Keratinocyte (primary cell): ENCODE data around the gene KCNG1. TPM values are rescaled to one million over a fixed set of nuclear protein-coding genes. Genes with fewer than 3 reads are reported as not detected.

Source experiments
- DNase-seq: peaks from one replicate; pipeline ENCODE4 v3.0.0-alpha.2; 2011; ENCODE audit warnings: low read depth, missing footprints, low spot score
- FAIRE-seq: peaks from 2 replicates; lab custom pipeline; 2011; peaks lifted over from hg19 to GRCh38; lab: Jason Lieb, UNC
- H2AFZ ChIP-seq: 2 replicates; pipeline ENCODE4 v1.6.0; 2012; ENCODE audit warnings: low read length, control low read depth, inconsistent platforms; ENCODE audit not compliant: control insufficient read depth
- H3K27ac ChIP-seq: 2 replicates; pipeline ENCODE4 v1.5.1; 2011; ENCODE audit warnings: low read length; ENCODE audit not compliant: control insufficient read depth, insufficient read depth
- H3K27me3 ChIP-seq: 3 replicates; pipeline ENCODE4 v1.6.0; 2011; ENCODE audit warnings: low read length; ENCODE audit not compliant: control insufficient read depth, insufficient read depth; ENCODE audit errors: extremely low read depth
- H3K36me3 ChIP-seq, 2 experiments: 2 replicates in 1 of 2; 3 replicates in 1 of 2; pipeline ENCODE4 v1.5.1; 2011; ENCODE audit warnings: low read length in 2 of 2, mild to moderate bottlenecking in 1 of 2; ENCODE audit not compliant: control insufficient read depth in 2 of 2, insufficient read depth in 2 of 2; ENCODE audit errors: extremely low read depth in 1 of 2
- H3K4me1 ChIP-seq: 3 replicates; pipeline ENCODE4 v1.5.1; 2011; ENCODE audit warnings: low read length; ENCODE audit not compliant: control insufficient read depth, insufficient read depth; ENCODE audit errors: extremely low read depth
- H3K4me2 ChIP-seq: 3 replicates; pipeline ENCODE4 v1.6.0; 2011; ENCODE audit warnings: low read depth, low read length; ENCODE audit not compliant: control insufficient read depth, insufficient read depth; ENCODE audit errors: extremely low read depth
- H3K4me3 ChIP-seq, 3 experiments: fragments of 200-600 bp in 1 of 3; sonication (generic) in 1 of 3; 2 replicates in 2 of 3; 3 replicates in 1 of 3; pipeline ENCODE4 v1.5.1; 2011 to 2016; ENCODE audit warnings: low read length in 3 of 3, mild to moderate bottlenecking in 3 of 3, control low read depth in 2 of 3, inconsistent platforms in 1 of 3, low read depth in 1 of 3, mixed read lengths in 1 of 3, mixed run types in 1 of 3, moderate library complexity in 1 of 3; ENCODE audit not compliant: control insufficient read depth in 2 of 3, insufficient read depth in 2 of 3; ENCODE audit errors: extremely low read depth in 1 of 3
- H3K79me2 ChIP-seq: 2 replicates; pipeline ENCODE4 v1.6.0; 2012; ENCODE audit warnings: low read length; ENCODE audit not compliant: control insufficient read depth, insufficient read depth
- H3K9ac ChIP-seq: 3 replicates; pipeline ENCODE4 v1.6.0; 2011; ENCODE audit warnings: low read length; ENCODE audit not compliant: control insufficient read depth, insufficient read depth; ENCODE audit errors: extremely low read depth
- H3K9me1 ChIP-seq: 3 replicates; pipeline ENCODE4 v1.6.0; 2011; ENCODE audit warnings: low read length; ENCODE audit not compliant: control insufficient read depth, insufficient read depth; ENCODE audit errors: extremely low read depth
- H3K9me3 ChIP-seq: 2 replicates; pipeline ENCODE4 v1.5.1; 2012; ENCODE audit warnings: low read depth, low read length; ENCODE audit not compliant: control insufficient read depth
- H4K20me1 ChIP-seq: 3 replicates; pipeline ENCODE4 v1.6.0; 2011; ENCODE audit warnings: low read length; ENCODE audit not compliant: control insufficient read depth, insufficient read depth; ENCODE audit errors: extremely low read depth
- CTCF ChIP-seq, 3 experiments: IDR thresholded peaks in 1 of 3; conservative IDR thresholded peaks in 1 of 3; optimal IDR thresholded peaks in 1 of 3; 2 replicates in 2 of 3; 3 replicates in 1 of 3; pipeline versions ENCODE3 to v1.5.1; 2011; ENCODE audit warnings: low read length in 3 of 3, mild to moderate bottlenecking in 3 of 3, moderate library complexity in 2 of 3, control low read depth in 1 of 3, inconsistent platforms in 1 of 3; ENCODE audit not compliant: insufficient read depth in 2 of 3; ENCODE audit errors: extremely low read depth in 1 of 3
- EZH2 ChIP-seq: IDR thresholded peaks from one replicate; pipeline ENCODE4 v1.6.1; 2012; ENCODE audit warnings: inconsistent platforms, mild to moderate bottlenecking, low read length, moderate library complexity
- dilution Hi-C: fragments of 300-500 bp; cut with MboI; formaldehyde crosslinking; loops from one replicate; pipeline ENCODE4 v1.7.0; 2020; ENCODE audit warnings: low sequenced_read_pairs; ENCODE audit not compliant: extremely low pct_ligation_motif_present
- polyA plus RNA-seq, 5 experiments: library from polyadenylated mRNA; depleted of rRNA in 3 of 5; stranded (reverse) in 3 of 5; stranded (forward) in 1 of 5; unstranded in 1 of 5; fragments of >200 nt; gene quantifications; 1 replicate in 1 of 5; 2 replicates in 3 of 5; 3 replicates in 1 of 5; pipeline versions ENCODE4 v1.2.1 to v1.2.3, GENCODE V29; 2011 to 2012; ENCODE audit warnings: missing spikeins in 2 of 5, low read depth in 1 of 5, low replicate concordance in 1 of 5

The KCNG1 gene
- polyA plus RNA-seq, 1 donor (not counting 4 experiments of a cell fraction or from before 2014, with no cell fraction given) = 2.5 TPM

DNA sequence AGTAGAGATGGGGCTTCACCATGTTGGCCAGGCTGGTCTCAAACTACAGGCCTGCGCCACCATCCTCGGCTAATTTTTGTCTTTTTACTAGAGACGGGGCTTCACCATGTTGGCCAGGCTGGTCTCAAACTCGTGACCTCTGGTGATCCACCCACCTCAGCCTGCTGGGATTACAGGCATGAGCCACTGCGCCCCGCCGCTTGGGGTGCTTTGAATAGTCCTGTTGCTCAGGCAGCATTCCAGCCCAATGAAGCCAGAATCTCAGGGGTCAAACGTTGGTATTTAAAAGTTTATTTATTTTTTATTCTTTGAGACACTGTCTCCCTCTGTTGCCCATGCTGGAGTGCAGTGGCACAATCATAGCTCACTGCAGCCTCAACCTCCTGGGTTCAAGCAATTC, 53.0 kb downstream of the KCNG1 start:
- H3K9me1 ChIP-seq = no peaks in the 10 kb centered on the region
- H3K4me3 ChIP-seq = no peak overlapping the region
- TF ChIP-seq CTCF (optimal IDR thresholded peaks at IDR 0.05 in 1 of 3, IDR thresholded peaks at IDR 0.05 in 1 of 3, conservative IDR thresholded peaks at IDR 0.05 in 1 of 3; ENCODE audit: extremely low read depth in 1 of 3, insufficient read depth in 2 of 3, low read length in 3 of 3) (no peak), EZH2 (no peak)
- no peaks in the 10 kb centered on the region for H3K9me3 ChIP-seq
- no peak overlapping the region for H2AFZ ChIP-seq
- H3K27me3 ChIP-seq = no peaks in the 10 kb centered on the region
- H3K27ac ChIP-seq = no peak overlapping the region
- H4K20me1 ChIP-seq = no peaks in the 10 kb centered on the region
- H3K9ac ChIP-seq = no peak overlapping the region
- H3K79me2 ChIP-seq = no peaks in the 10 kb centered on the region
- DNase-seq (no peak), FAIRE-seq (no peak)
- H3K36me3 ChIP-seq = no peaks in the 10 kb centered on the region
- no peaks in the 10 kb centered on the region for H3K4me1 ChIP-seq
- H3K4me2 ChIP-seq = no peak overlapping the region
- dilution Hi-C loops = no loop called here

GRCh38 chr20:50969435-50969834, 53.5 kb downstream of the KCNG1 start:
- no peaks in the 10 kb centered on the region for H3K79me2 ChIP-seq
- H3K9me3 ChIP-seq = no peaks in the 10 kb centered on the region
- H3K9ac ChIP-seq = no peak overlapping the region
- no peaks in the 10 kb centered on the region for H3K36me3 ChIP-seq
- H3K4me1 ChIP-seq = no peaks in the 10 kb centered on the region
- H3K27me3 ChIP-seq = no peaks in the 10 kb centered on the region
- FAIRE-seq (no peak), DNase-seq (no peak)
- dilution Hi-C loops = no loop called here
- no peak overlapping the region for H3K27ac ChIP-seq
- H3K4me3 ChIP-seq = no peak overlapping the region
- H2AFZ ChIP-seq = no peak overlapping the region
- no peak overlapping the region for H3K4me2 ChIP-seq
- no peaks in the 10 kb centered on the region for H4K20me1 ChIP-seq
- no peak for TF ChIP-seq EZH2
- TF ChIP-seq CTCF (optimal IDR thresholded peaks at IDR 0.05 in 1 of 3, IDR thresholded peaks at IDR 0.05 in 1 of 3, conservative IDR thresholded peaks at IDR 0.05 in 1 of 3; ENCODE audit: extremely low read depth in 1 of 3, insufficient read depth in 2 of 3, low read length in 3 of 3) = no peak
- no peaks in the 10 kb centered on the region for H3K9me1 ChIP-seq
